GM19328 (cell line): ENCODE data around the gene SCNN1A.

Experiments
- ATAC-seq: cut with Tn5 transposase; IDR thresholded peaks from one replicate; pipeline ENCODE4 v1.9.1; 2021; ENCODE audit warnings: mild to moderate bottlenecking, moderate library complexity; ENCODE audit not compliant: unreplicated experiment

Gene SCNN1A

DNA sequence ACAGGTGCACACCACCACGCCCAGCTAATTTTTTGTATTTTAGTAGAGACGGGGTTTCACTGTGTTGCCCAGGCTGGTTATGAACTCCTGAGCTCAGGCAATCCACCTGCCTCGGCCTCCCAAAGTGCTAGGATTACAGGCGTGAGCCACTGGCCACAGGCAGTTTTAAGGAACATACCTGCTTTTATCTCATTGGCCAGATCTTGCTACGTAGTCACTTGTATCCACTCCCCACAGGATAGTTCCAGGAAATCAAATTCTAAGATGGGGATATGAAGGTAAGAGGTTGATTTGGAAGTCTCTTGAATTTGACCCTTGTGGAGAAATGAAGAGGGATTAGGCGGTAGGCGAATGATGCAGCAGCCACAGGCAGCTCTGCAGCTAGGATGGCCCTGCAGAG, 73.6 kb downstream of the SCNN1A start:
- no peak for ATAC-seq

DNA sequence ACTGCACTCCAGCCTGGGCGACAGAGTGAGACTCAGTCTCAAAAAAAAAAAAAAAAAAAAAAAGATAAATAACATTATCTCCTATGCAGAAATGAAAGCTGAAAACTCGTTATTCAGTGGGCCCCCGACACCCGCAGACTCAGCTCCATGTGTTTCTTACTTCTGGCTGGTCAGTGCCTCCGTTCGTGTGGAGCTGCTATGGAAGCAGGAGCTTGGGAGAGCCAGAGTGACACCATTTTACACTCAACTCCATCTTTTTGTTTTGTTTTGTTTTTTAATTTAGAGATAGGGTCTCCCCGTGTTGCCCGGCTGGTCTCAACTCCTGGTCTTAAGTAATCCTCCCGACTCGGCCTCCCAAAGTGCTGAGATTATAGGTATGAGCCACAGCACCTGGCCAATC, 78.2 kb downstream of the SCNN1A start:
- no peak for ATAC-seq
